ACC112 (cell line): ENCODE results near the gene OLR1.
"Not testable (repeated sequence)": the region's sequence is repeated elsewhere in the genome, so short reads cannot be mapped to it uniquely, and the experiment has no call there.

Experiments
- H2AFZ ChIP-seq: fragments of 200-600 bp; sonication (generic); one replicate; pipeline ENCODE4 v1.6.0; 2017; ENCODE audit warnings: antibody characterized with exemption, low read length; ENCODE audit not compliant: unreplicated experiment
- H3K27ac ChIP-seq: fragments of 200-600 bp; sonication (generic); 2 replicates; pipeline ENCODE4 v1.5.1; 2014; ENCODE audit warnings: low read depth, mild to moderate bottlenecking, antibody characterized with exemption, low read length, moderate library complexity
- H3K27me3 ChIP-seq: fragments of 200-600 bp; sonication (generic); 2 replicates; pipeline ENCODE4 v1.6.1; 2014; ENCODE audit warnings: mild to moderate bottlenecking, antibody characterized with exemption, low read length, moderate library complexity, mixed read lengths; ENCODE audit not compliant: insufficient read depth
- H3K36me3 ChIP-seq: fragments of 200-600 bp; sonication (generic); 2 replicates; pipeline ENCODE4 v1.6.1; 2016; ENCODE audit warnings: mild to moderate bottlenecking, antibody characterized with exemption, low read length, moderate library complexity, mixed read lengths; ENCODE audit not compliant: insufficient read depth
- H3K4me1 ChIP-seq: fragments of 200-600 bp; sonication (generic); one replicate; pipeline ENCODE4 v1.6.1; 2016; ENCODE audit warnings: low read length, mixed read lengths; ENCODE audit not compliant: insufficient read depth, unreplicated experiment, control insufficient read depth
- H3K4me3 ChIP-seq: fragments of 200-600 bp; sonication (generic); 2 replicates; pipeline ENCODE4 v1.5.1; 2014; ENCODE audit warnings: mild to moderate bottlenecking, low read depth, low read length
- H3K79me2 ChIP-seq: fragments of 200-600 bp; sonication (generic); one replicate; pipeline ENCODE4 v1.6.0; 2016; ENCODE audit warnings: low read length; ENCODE audit not compliant: control insufficient read depth, unreplicated experiment, insufficient read depth

Gene OLR1

DNA sequence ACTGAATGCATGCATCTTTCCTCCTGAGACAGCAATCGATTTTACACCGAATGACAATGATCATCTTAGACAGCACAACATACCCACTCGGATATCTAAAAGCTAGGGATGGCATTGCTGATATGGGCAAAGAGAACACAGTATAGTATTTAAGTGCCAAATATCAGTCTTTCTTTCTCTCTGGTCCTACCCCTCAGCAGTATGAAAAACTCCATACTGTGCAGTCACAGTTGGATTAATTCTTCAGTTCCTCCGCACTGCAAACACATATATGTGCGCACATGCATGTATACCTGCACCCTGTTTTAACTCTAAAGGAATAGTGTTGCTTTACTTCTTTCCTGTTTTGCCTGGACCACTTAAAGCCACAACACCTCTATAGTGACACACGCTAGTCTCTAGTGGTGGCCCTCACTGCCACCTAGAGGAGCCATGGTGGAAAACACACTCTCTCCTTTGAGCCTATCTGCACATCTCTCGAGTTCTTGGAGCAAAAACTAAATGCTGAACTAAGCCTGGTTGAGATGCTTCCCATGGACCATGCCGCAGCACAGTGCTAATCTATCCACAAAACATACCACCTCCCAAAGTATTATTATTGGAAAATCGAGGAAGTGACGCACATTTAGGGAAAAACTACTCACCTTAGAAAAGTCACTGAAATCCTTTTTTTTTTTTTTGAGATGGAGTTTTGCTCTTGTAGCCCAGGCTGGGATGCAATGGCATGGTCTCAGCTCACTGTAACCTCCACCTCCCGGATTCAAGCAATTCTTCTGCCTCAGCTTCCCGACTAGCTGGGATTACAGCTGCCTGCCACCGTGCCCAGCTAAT lies 18.8 kb upstream of the OLR1 start:
- Histone ChIP-seq H3K4me1 (peaks cover 14% of the 10 kb centered on the region), H3K79me2 (no peaks in the 10 kb centered on the region), H3K27me3 (no peaks in the 10 kb centered on the region; the same call in 1 of the 2 replicates), H3K27ac (no peak overlapping the region), H3K4me3 (no peak overlapping the region), H2AFZ (no peak overlapping the region), H3K36me3 (no peaks in the 10 kb centered on the region)

GRCh38 chr12:10189653-10190052 lies 17.7 kb upstream of the OLR1 start:
- Histone ChIP-seq H2AFZ (peak overlapping the region; percentile 22), H3K4me3 (no peak overlapping the region), H3K36me3 (no peaks in the 10 kb centered on the region), H3K79me2 (no peaks in the 10 kb centered on the region), H3K4me1 (peaks cover 14% of the 10 kb centered on the region), H3K27me3 (no peaks in the 10 kb centered on the region; the same call in 1 of the 2 replicates), H3K27ac (no peak overlapping the region)

DNA sequence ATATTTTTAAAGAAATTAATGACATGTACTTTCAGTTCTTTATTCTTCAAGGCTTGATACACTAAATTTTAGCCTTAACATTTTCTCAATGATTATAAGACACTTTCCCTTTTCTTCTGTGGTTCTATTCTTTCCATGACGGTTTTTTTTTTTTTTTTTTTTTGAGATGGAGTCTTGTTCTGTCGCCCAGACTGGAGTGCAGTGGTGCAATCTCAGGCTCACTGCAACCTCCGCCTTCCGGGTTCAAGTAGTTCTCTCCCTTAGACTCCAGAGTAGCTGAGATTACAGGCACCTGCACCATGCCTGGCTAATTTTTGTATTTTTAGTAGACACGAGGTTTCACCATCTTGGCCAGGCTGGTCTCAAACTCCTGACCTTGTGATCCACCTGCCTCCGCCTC lies 15.0 kb upstream of the OLR1 start:
- H3K79me2 ChIP-seq, H3K27ac ChIP-seq, H3K36me3 ChIP-seq, H2AFZ ChIP-seq, H3K4me3 ChIP-seq, H3K27me3 ChIP-seq: not testable (repeated sequence)
- H3K4me1 ChIP-seq = peaks cover 31% of the 10 kb centered on the region

DNA sequence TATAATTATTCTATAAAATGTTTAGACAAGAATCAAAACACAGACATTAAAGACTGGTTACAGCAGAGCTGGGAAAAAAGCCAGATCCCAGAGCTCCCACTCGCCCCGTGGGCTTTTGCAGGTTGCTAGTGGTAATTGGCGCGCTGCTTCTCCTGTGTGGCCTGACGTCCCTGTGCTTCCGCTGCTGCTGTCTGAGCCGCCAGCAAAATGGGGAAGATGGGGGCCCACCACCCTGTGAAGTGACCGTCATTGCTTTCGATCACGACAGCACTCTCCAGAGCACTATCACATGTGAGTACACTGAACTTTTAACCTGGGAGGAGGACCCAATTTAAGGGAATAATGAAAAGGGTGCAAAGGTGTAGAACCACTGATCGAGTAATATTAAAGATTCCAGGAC lies 14.4 kb upstream of the OLR1 start:
- H3K4me3 ChIP-seq = no peak overlapping the region
- H3K4me1 ChIP-seq = peaks cover 25% of the 10 kb centered on the region
- H3K36me3 ChIP-seq = no peaks in the 10 kb centered on the region
- H3K79me2 ChIP-seq = no peaks in the 10 kb centered on the region
- no peaks in the 10 kb centered on the region for H3K27me3 ChIP-seq
- no peak overlapping the region for H3K27ac ChIP-seq
- H2AFZ ChIP-seq = no peak overlapping the region

DNA sequence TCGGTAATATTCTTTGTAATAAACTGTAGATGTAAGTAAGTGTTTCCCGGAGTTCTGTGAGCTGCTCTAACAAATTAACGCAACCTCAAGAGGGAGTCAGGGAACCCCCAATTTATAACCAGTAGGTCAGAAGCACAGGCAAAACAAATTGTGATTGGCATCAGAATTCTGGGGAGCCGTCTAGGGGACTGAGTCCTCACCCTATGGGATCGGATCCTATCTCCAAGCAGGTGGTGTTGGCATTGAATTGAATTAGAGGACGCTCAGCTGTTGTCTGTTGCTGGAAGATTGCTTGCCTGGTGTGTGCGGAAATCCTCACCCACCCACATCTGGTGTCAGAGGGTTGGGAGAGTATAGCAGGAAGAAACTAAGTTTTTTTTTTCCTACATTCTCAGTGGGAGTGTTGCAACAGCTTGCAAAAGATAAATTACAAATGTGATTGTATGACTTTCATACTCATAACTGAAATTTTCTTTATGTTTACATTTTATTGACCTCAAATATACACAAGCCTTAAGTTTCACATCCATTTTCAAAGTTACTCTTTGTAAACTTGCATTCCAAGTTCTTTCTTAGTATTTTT lies 12.4 kb upstream of the OLR1 start:
- H3K4me1 ChIP-seq = peaks cover 32% of the 10 kb centered on the region
- H3K79me2 ChIP-seq = no peaks in the 10 kb centered on the region
- H2AFZ ChIP-seq = peak overlapping the region; percentile 21
- no peaks in the 10 kb centered on the region for H3K36me3 ChIP-seq
- H3K27ac ChIP-seq = no peak overlapping the region
- no peaks in the 10 kb centered on the region for H3K27me3 ChIP-seq
- H3K4me3 ChIP-seq = no peak overlapping the region

DNA sequence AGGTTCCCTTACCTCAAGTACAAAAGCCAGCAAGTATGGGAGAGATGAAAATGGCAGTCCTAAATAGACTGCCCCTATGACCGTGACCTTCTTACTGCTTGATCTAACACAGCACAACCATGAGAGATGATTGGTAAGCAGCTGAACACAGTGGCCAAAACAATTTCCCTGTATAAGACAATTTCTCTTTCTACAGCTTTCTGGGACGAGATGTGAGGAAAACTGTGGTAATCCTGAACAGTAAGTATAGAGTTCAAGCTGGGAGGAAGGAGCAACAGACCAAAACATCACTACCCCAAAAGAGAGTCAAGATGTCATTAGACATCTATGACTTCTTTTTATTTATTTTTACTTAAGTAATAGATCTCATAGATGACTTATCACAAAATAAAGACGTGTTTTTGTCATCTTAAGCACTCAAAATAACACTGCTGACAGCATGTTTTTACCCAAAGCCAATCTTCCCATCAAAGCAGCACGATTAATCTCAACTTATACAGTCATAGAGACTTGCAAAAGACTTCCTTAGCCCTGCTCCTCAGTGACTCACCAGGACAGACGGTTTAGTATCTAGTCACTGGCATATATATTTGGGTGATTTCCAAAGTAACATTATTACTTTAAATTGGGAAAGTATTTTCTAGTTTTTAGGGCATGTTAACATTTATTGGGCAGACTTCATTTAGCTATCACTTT lies 10.6 kb upstream of the OLR1 start:
- Histone ChIP-seq H3K4me1 (peaks cover 32% of the 10 kb centered on the region), H3K27ac (peak overlapping the region; percentile 78), H2AFZ (peak overlapping the region; percentile 77), H3K36me3 (no peaks in the 10 kb centered on the region), H3K4me3 (no peak overlapping the region), H3K79me2 (no peaks in the 10 kb centered on the region), H3K27me3 (no peaks in the 10 kb centered on the region)

DNA sequence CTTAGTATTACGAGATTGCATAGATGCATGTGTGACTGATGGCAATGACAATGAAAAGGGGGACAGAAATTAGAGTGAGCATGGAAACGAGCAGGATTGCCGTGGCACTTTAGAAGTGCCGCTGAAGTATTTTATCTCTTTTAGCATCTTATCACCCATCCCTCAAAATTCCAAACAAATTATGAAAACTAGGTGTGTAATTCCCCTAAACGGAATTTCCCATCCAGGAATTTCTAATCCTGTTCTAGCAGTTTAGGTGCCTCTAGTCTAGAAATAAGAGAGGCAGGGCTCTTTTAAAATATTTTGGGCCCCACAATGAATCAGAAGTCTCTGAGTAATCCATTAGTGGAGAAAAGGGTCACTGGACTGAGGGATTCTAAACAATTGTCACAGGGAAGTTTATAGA lies 7.8 kb upstream of the OLR1 start:
- H3K4me1 ChIP-seq = peaks cover 32% of the 10 kb centered on the region
- H3K79me2 ChIP-seq = no peaks in the 10 kb centered on the region
- no peak overlapping the region for H3K4me3 ChIP-seq
- H3K27me3 ChIP-seq = no peaks in the 10 kb centered on the region
- H2AFZ ChIP-seq = no peak overlapping the region
- H3K36me3 ChIP-seq = no peaks in the 10 kb centered on the region
- H3K27ac ChIP-seq = no peak overlapping the region

DNA sequence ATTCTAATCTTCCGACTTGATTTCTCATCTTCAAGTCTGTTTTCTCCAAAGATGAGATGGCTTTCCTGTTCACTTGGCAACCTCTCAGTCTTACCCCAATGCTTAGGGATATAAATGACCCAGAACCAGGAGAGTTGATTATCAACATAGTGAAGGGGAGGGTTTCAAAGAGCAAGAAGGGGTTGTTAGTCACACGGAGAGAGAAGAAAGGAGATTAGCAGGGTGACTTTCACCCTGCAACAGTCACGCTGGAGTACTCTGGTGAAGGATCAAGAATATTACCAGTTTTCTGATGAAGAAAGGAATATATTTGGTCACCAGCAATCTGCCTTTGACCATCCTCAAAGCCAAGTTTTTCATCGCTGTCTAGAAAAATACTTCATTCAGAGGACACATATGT lies 6.9 kb upstream of the OLR1 start, which contains the start of gene TMEM52B:
TSS of gene TMEM52B (plus strand) at position 212 of the 400 bp plus-strand sequence. CDS start 543 bp downstream, outside the sequence.
- H3K36me3 ChIP-seq = no peaks in the 10 kb centered on the region
- no peaks in the 10 kb centered on the region for H3K27me3 ChIP-seq
- no peak within 1 kb of the TSS for H2AFZ ChIP-seq
- no peak within 1 kb of the TSS for H3K27ac ChIP-seq
- H3K4me3 ChIP-seq = no peak within 1 kb of the TSS
- peaks cover 29% of the 10 kb centered on the region for H3K4me1 ChIP-seq
- no peaks in the 10 kb centered on the region for H3K79me2 ChIP-seq

DNA sequence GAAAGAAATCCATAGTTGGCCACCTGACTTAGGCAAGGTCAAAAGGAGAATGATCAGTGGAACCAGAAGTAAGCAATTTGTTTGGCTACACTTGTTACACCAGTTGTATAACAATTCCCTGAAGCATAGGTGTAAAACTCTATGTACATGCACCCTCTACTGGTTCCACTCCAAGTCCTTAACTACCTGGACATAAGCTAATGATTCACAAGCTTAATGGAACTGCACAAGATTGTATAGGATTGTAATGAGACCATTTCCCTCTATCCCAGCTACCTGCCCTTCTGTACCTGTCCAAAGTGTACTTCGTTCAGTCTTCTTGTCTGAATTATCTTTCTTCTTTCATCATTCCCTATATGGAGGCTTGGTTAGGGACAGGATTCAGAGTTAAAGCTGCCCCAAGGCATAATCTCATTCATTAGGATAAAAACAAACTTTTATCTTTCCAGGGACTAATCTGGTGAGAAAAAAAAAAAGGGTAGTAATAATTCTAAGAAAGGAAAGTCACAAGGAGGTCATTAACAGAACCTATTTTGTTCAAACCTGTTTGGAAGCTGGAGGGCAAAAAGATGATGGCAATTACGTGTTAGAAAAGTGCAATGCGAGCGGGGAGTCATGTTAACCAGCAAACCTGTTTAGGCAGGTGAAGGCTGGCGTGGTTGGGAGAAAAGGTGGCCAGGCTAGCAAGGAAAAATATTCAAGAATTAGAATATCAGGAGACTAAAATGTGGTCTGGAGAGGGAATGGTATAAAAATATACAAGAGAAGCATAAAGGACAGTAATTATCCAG lies 4.1 kb upstream of the OLR1 start:
- Histone ChIP-seq H3K4me3 (no peak overlapping the region), H3K4me1 (peaks cover 11% of the 10 kb centered on the region), H2AFZ (no peak overlapping the region), H3K36me3 (no peaks in the 10 kb centered on the region), H3K79me2 (no peaks in the 10 kb centered on the region), H3K27me3 (no peaks in the 10 kb centered on the region), H3K27ac (no peak overlapping the region)

GRCh38 chr12:10174986-10175614 lies 3.2 kb upstream of the OLR1 start:
- no peak overlapping the region for H3K27ac ChIP-seq
- no peak overlapping the region for H3K4me3 ChIP-seq
- no peaks in the 10 kb centered on the region for H3K36me3 ChIP-seq
- H3K79me2 ChIP-seq = no peaks in the 10 kb centered on the region
- H3K4me1 ChIP-seq = peaks cover 8% of the 10 kb centered on the region
- no peak overlapping the region for H2AFZ ChIP-seq
- H3K27me3 ChIP-seq = no peaks in the 10 kb centered on the region
